WI38 (cell line): ENCODE data around the gene PSKH1.
"Not testable (repeated sequence)": the region's sequence is repeated elsewhere in the genome, so short reads cannot be mapped to it uniquely, and the experiment has no call there.

ENCODE experiments used
- H3K4me3 ChIP-seq: 2 replicates; pipeline ENCODE4 v1.5.1; 2011; ENCODE audit warnings: low read depth, mild to moderate bottlenecking, control low read depth, low read length
- CTCF ChIP-seq: IDR thresholded peaks from 2 replicates; pipeline ENCODE4 v1.5.1; 2012; ENCODE audit warnings: low read depth, mild to moderate bottlenecking, control low read depth, low read length

The PSKH1 gene

DNA sequence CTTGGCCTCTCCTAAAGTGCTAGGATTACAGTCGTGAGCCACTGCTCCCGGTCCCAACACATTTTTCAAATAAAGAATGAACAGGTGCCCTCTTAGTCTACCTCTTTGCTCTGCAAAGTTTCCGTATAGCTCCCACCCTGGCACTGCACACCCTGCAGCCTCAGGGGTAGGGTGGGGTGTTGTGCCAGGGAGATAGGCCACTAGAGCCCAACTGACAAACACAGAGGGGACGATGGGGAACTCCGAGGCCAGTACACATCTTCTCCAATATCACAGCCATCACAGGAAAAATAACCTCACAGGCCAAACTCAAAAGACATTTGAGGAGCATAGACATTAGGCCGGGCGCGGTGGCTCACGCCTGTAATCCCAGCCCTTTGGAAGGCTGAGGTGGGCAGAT lies 78.1 kb downstream of the PSKH1 start:
- TF ChIP-seq CTCF, result no peak
- H3K4me3 ChIP-seq, result no peak overlapping the region

DNA sequence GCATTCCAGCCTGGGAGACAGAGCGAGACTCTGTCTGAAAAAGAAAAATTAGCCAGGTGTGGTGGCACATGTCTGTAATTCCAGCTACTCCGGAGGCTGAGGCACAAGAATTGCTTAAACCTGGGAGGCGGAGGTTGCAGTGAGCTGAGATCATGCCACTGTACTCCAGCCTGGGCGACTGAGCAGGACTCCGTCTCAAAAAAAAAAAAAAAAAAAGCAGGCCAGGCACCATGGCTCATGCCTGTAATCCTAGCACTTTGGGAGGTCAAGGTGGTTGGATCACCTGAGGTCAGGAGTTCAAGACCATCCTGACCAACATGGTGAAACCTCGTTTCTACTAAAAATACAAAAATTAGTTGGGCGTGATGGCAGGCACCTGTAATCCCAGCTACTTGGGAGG lies 79.2 kb downstream of the PSKH1 start:
- H3K4me3 ChIP-seq, result not testable (repeated sequence)

DNA sequence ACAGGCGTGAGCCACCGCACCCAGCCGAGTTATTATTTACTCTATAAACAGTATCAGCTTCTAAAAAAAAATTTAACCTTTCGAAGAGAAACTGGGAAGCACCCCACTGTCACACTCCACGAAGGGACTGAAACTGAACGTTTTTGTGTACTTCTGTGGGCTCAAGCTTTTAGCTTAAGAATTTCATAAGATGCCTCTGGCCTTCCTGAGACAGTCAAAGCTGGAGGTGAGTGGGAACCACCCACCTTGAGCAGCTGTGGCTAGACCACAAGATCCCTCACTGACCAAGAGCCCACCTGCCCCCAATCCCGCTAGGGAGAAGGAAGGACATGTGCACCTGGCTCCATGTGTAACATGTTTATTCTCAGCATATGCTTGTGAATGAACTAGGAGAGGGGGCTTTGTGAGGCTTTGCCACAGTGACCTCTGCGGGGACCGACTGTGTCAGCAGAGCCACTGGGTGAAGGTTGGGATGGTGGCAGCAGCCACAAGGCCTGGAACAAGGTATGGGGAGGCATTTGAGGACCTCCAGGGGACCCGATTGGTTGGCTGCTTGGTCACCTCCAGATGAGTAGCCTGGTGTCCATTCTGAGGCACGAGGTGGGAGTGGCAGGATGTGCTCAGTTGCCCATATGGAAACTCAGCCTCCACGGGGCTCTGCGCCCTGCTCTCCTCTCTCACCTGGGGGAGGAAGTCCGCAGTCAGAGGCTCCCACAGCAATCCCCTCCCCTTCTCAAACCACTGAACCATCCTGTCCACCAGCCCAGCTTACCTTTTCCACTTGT lies 82.5 kb downstream of the PSKH1 start:
- TF ChIP-seq CTCF, result no peak

GRCh38 chr16:67976205-67976604 lies 83.2 kb downstream of the PSKH1 start:
- no peak for TF ChIP-seq CTCF
- H3K4me3 ChIP-seq, result no peak overlapping the region

More for the DNA sequence above, 82.5 kb downstream of the PSKH1 start:
- H3K4me3 ChIP-seq, result no peak overlapping the region

- H3K4me3 ChIP-seq, result no peak overlapping the region
- TF ChIP-seq CTCF, result no peak
These were observed 84.0 kb downstream of the PSKH1 start for GRCh38 chr16:67977005-67977404.

- no peak overlapping the region for H3K4me3 ChIP-seq
- no peak for TF ChIP-seq CTCF
These were observed 84.6 kb downstream of the PSKH1 start for GRCh38 chr16:67977469-67978227.
